ACC112 (cell line): ENCODE data around the gene USF2.

Source experiments
- H2AFZ ChIP-seq: fragments of 200-600 bp; sonication (generic); one replicate; pipeline ENCODE4 v1.6.0; 2017; ENCODE audit warnings: antibody characterized with exemption, low read length; ENCODE audit not compliant: unreplicated experiment
- H3K27ac ChIP-seq: fragments of 200-600 bp; sonication (generic); 2 replicates; pipeline ENCODE4 v1.5.1; 2014; ENCODE audit warnings: low read depth, mild to moderate bottlenecking, antibody characterized with exemption, low read length, moderate library complexity
- H3K27me3 ChIP-seq: fragments of 200-600 bp; sonication (generic); 2 replicates; pipeline ENCODE4 v1.6.1; 2014; ENCODE audit warnings: mild to moderate bottlenecking, antibody characterized with exemption, low read length, moderate library complexity, mixed read lengths; ENCODE audit not compliant: insufficient read depth
- H3K36me3 ChIP-seq: fragments of 200-600 bp; sonication (generic); 2 replicates; pipeline ENCODE4 v1.6.1; 2016; ENCODE audit warnings: mild to moderate bottlenecking, antibody characterized with exemption, low read length, moderate library complexity, mixed read lengths; ENCODE audit not compliant: insufficient read depth
- H3K4me1 ChIP-seq: fragments of 200-600 bp; sonication (generic); one replicate; pipeline ENCODE4 v1.6.1; 2016; ENCODE audit warnings: low read length, mixed read lengths; ENCODE audit not compliant: insufficient read depth, unreplicated experiment, control insufficient read depth
- H3K4me3 ChIP-seq: fragments of 200-600 bp; sonication (generic); 2 replicates; pipeline ENCODE4 v1.5.1; 2014; ENCODE audit warnings: mild to moderate bottlenecking, low read depth, low read length
- H3K79me2 ChIP-seq: fragments of 200-600 bp; sonication (generic); one replicate; pipeline ENCODE4 v1.6.0; 2016; ENCODE audit warnings: low read length; ENCODE audit not compliant: control insufficient read depth, unreplicated experiment, insufficient read depth

USF2 gene

DNA sequence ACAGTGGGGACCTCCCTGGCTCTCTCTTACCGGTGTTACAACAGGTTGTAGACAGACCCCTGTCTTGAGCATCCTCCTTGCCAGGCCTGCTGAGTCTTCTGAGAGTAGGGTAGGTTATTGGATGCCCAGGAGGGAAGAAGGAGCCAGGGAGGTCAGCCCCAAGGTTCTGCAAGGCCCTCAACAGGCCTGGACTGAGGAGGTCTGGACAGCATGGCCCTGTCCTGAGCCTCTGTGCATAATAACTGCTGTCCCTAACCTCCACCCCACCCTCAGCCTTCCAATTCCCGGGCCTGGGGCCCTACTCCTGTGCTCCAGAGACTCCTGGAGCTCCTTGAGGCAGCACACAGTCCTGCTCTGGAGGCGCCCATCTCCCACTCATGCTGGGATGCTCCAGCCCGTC, 60.6 kb downstream of the USF2 start:
- no peaks in the 10 kb centered on the region for H3K4me1 ChIP-seq
- H3K27ac ChIP-seq, result no peak overlapping the region
- H2AFZ ChIP-seq, result no peak overlapping the region
- no peaks in the 10 kb centered on the region for H3K27me3 ChIP-seq
- no peak overlapping the region for H3K4me3 ChIP-seq
- no peaks in the 10 kb centered on the region for H3K79me2 ChIP-seq
- H3K36me3 ChIP-seq, result no peaks in the 10 kb centered on the region
